ENCODE results near the gene STAT3.

STAT3 gene

DNA sequence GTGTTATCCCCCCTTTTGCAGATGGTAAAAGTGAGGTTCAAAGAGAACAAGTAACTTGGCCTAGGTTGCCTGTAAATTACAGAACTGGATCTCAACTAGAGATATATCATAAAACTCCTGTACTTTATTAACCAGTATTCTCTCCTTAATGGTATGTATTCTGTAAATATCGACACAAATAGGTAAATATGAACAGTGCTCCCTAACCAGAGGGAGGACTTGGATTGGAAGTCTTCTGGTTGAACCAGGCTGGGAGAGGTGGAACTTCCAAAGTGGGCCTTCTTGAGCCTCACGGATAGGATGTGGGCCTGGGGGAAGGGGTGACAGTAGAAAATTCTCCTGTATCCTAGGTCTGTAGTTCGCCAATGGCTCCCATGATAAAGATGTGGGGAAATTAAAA lies 92.2 kb downstream of the STAT3 start:
- CTCF ChIA-PET: interaction anchor here (0.6 to 1.7 kb wide), 2 partner anchors 16 to 75 kb away, joined by 3 to 5 read pairs; no protein-coding TSS in a partner anchor
- POLR2A ChIA-PET (ENCODE audit: low non-redundant PET): no interaction called here
- no peak overlapping the region for H3K27ac ChIP-seq
- TF ChIP-seq CTCF (conservative IDR thresholded peaks at IDR 0.05; ENCODE audit: low read depth): no peak
- DNase-seq (ENCODE audit: low spot score): no peak

DNA sequence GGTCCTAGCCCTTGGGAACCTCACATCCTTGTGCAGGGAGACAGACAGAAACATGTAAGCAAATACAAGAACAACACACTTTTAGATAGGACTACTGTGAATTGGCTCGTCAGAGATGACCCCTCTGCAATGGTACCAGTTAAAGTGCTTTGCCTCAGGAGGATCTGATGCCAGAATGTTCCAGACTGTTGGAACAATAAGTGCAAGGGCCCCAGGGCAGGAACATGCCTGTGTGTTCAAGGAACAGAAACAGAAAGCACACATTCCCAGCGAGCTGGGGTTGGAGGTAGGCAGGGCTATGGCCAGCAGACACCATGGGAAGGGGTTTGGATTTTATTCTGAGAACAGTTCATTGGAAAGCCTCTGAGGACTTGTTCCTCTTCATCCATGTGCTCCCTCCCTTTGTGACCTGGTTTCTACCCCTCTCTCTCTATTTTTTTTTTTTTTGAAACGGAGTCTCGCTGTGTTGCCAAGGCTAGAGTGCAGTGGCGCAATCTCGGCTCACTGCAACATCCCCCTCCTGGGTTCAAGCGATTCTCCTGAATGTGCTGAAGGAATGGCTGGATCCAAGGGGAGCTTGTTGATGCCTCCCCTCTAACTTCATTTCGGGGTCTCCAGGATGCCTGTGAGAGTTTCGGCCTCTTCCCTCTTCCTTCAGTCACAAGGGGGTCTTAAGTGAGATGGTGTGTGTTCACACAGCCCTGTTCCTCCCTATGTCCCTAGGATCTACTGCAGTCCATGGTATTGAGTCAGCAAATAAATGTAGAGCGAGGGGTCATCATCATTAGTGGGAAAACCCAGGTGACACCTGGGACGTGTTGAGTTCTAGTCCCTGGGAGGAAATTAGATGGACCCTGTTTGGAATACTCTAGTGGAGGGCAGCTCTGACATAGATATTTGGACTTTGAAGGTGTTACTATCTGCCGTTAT lies 93.5 kb downstream of the STAT3 start:
- TF ChIP-seq CTCF (conservative IDR thresholded peaks at IDR 0.05; ENCODE audit: low read depth): no peak
- ChIA-PET CTCF (interaction anchor here (0.6 kb wide), 1 partner anchor 612 kb away, joined by 4 read pairs; no protein-coding TSS in a partner anchor), POLR2A (ENCODE audit: low non-redundant PET) (interaction anchor here (0.7 kb wide), 1 partner anchor 268 kb away, joined by 3 read pairs; no protein-coding TSS in a partner anchor)
- DNase-seq (ENCODE audit: low spot score): no peak
- no peak overlapping the region for H3K27ac ChIP-seq

GRCh38 chr17:42291129-42291528 lies 97.1 kb downstream of the STAT3 start:
- ChIA-PET CTCF (no interaction called here), POLR2A (ENCODE audit: low non-redundant PET) (no interaction called here)
- no peak overlapping the region for H3K27ac ChIP-seq
- no peak for TF ChIP-seq CTCF (conservative IDR thresholded peaks at IDR 0.05; ENCODE audit: low read depth)
- DNase-seq (ENCODE audit: low spot score): no peak

- no peak for TF ChIP-seq CTCF (conservative IDR thresholded peaks at IDR 0.05; ENCODE audit: low read depth)
- POLR2A ChIA-PET (ENCODE audit: low non-redundant PET): no interaction called here
- CTCF ChIA-PET: no interaction called here
- no peak for DNase-seq (ENCODE audit: low spot score)
- H3K27ac ChIP-seq: no peak overlapping the region
These were observed 97.7 kb downstream of the STAT3 start for GRCh38 chr17:42290577-42290976.

GRCh38 chr17:42289611-42290181 lies 98.5 kb downstream of the STAT3 start:
- H3K27ac ChIP-seq: peak overlapping the region; percentile 10; the same call in 1 of the 2 replicates
- ChIA-PET CTCF (interaction anchor here (0.6 to 2.3 kb wide), 2 partner anchors 23 to 73 kb away, joined by 3 to 9 read pairs; no protein-coding TSS in a partner anchor), POLR2A (ENCODE audit: low non-redundant PET) (no interaction called here)
- TF ChIP-seq CTCF (conservative IDR thresholded peaks at IDR 0.05; ENCODE audit: low read depth): no peak
- no peak for DNase-seq (ENCODE audit: low spot score)

DNA sequence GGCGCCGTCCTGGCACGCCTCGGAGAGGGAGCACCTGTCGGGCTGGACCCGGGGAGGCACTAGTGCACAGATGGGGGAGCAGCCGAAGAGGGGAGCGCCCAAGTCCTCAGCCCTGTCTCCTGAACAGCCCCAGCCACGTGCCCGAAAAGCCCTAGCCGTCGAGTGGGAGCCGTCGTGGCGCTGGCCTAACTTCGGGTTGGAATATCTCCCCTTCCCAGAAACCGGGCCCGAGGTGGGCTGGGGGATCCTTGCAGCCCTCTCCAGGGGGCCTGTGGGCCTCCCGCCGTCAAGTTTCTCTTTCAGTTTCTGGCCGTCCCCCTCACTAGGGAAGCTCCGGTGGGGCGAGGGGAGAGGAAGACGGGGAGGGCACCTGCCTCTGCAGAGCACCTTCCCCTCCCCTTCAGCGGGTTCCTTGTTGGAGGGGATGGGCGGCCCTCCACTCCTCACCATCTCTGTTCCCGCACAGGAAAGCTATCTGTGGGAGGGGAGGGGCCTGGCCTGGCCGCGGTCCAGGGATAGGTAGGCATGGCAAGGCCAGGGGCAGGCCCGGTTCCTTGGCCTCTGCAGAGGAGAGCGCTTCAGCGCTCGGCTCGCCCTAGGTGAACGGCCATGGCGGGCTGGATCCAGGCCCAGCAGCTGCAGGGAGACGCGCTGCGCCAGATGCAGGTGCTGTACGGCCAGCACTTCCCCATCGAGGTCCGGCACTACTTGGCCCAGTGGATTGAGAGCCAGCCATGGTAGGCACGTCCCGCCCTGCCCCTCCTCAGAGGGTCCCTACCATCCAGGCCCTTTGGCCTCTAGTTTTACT lies 99.2 kb downstream of the STAT3 start:
- DNase-seq (ENCODE audit: low spot score): no peak
- ChIA-PET CTCF (interaction anchor here (0.6 to 2.3 kb wide), 2 partner anchors 24 to 72 kb away, joined by 3 to 9 read pairs; no protein-coding TSS in a partner anchor), POLR2A (ENCODE audit: low non-redundant PET) (no interaction called here)
- no peak for TF ChIP-seq CTCF (conservative IDR thresholded peaks at IDR 0.05; ENCODE audit: low read depth)
- H3K27ac ChIP-seq: peak overlapping the region; percentile 4; the same call in 1 of the 2 replicates

Measured in RWPE1 (cell line).